Pancreas (tissue), 10 donors: ENCODE results near the gene IGLL5. TPM values are rescaled to one million over a fixed set of nuclear protein-coding genes. Genes with fewer than 3 reads are reported as not detected.

Experiments
- ATAC-seq, 4 donors: fragments of 200-7000 bp; cut with Tn5 transposase; one replicate each; pipeline versions ENCODE4 v1.8.0 to v1.9.1; 2020; ENCODE audit warnings: mild to moderate bottlenecking in 4 of 4, moderate library complexity in 4 of 4
- DNase-seq, 6 donors: peaks; one replicate each; pipeline ENCODE4 v3.0.0-alpha.2; 2020
- FAIRE-seq: peaks from 2 replicates; lab custom pipeline; 2012; peaks lifted over from hg19 to GRCh38; lab: Jason Lieb, UNC
- H3K27ac ChIP-seq, 4 donors: fragments of 200-600 bp; sonication (generic); 1 replicate in 3 of 4; 2 replicates in 1 of 4; pipeline versions ENCODE4 v1.5.0 to v1.8.0; 2020
- H3K27me3 ChIP-seq, 4 donors: fragments of 200-600 bp; one replicate each; pipeline ENCODE4 v1.8.0; 2021
- H3K36me3 ChIP-seq, 3 donors: fragments of 200-600 bp; sonication (generic) in 1 of 3; one replicate each; pipeline versions ENCODE4 v1.5.0 to v1.8.0; 2020 to 2021
- H3K4me1 ChIP-seq, 3 donors: fragments of 200-600 bp; one replicate each; pipeline ENCODE4 v1.8.0; 2021
- H3K4me3 ChIP-seq, 4 donors: fragments of 200-600 bp; sonication (generic) in 2 of 4; one replicate each; pipeline versions ENCODE4 v1.5.0 to v1.8.0; 2020 to 2021
- H3K9me3 ChIP-seq, 4 donors: fragments of 200-600 bp; one replicate each; pipeline ENCODE4 v1.8.0; 2021
- CTCF ChIP-seq, 4 donors: fragments of 200-600 bp; sonication (generic) in 3 of 4; IDR thresholded peaks; one replicate each; pipeline versions ENCODE4 v1.5.0 to v1.8.0; 2021; ENCODE audit warnings: antibody characterized with exemption in 4 of 4
- WGBS, 2 donors: extraction: QIAGEN DNeasy Blood & Tissue Kit; methylation state at CpG; one replicate each; pipeline ENCODE4 v1.1.7; 2013; 5-methylcytosine and 5-hydroxymethylcytosine counted together
- intact Hi-C, 3 donors: fragments of 100-400 bp; cut with DNase I; formaldehyde crosslinking; loops; one replicate each; pipeline versions ENCODE4 v1.11.1 to v1.14.2; 2022
- polyA plus RNA-seq, 2 donors: library from polyadenylated mRNA; stranded (reverse); fragments of 200-250 nt; gene quantifications; one replicate each; pipeline ENCODE4 v1.2.3, GENCODE V29; 2013
- total RNA-seq, 6 donors: library from RNA; stranded (reverse); fragmentation: NEBNext Ultra II Directional in 4 of 6; extraction: Animal tissue kit (Norgen Biotek cat#: 25700) in 4 of 6; gene quantifications; one replicate each; pipeline versions ENCODE4 v1.2.1 to v1.2.4, GENCODE V29; 2021 to 2023
- donor health status: healthy with polysubstance abuse.
- donor health status: DM: no; HTN: no; CAD: no; lungs with moderate emphysema.
- donor health status: DM: no; HTN: no; CAD: no.
- donor health status: control.
- donor health status: control.
- donor health status: Bipolar disorder and iron deficiency.
- donor health status: DM: yes; HTN: yes; CAD: no.
- donor health status: DM: no; HTN: no; CAD: no.
- donor health status: DM: no; HTN: no; CAD: no.
- donor health status: DM: yes; HTN: yes; CAD: no.

Gene IGLL5
- total and polyA plus RNA-seq, 8 donors, result 0.23 to 26.3 (median 0.72) TPM; not detected in 3

GRCh38 chr22:22940961-22941605, 53.5 kb downstream of the IGLL5 start:
- TF ChIP-seq CTCF (IDR thresholded peaks at IDR 0.05), result no peak
- H3K36me3 ChIP-seq, result no peaks in the 10 kb centered on the region
- no peaks in the 10 kb centered on the region for H3K4me1 ChIP-seq
- no peak for FAIRE-seq
- no peaks in the 10 kb centered on the region for H3K27me3 ChIP-seq
- H3K27ac ChIP-seq, result no peak overlapping the region
- ATAC-seq, result no peak
- intact Hi-C loops, result no loop called here
- DNase-seq, result peak in 1 of 6 donors; percentile 32
- 79 to 84% methylated on average over 6 of the region's 6 CpGs for WGBS, 2 donors
- H3K9me3 ChIP-seq, result no peaks in the 10 kb centered on the region
- H3K4me3 ChIP-seq, result no peak overlapping the region

GRCh38 chr22:22941831-22942510, 54.4 kb downstream of the IGLL5 start:
- Histone ChIP-seq H3K27me3 (no peaks in the 10 kb centered on the region), H3K4me1 (no peaks in the 10 kb centered on the region), H3K36me3 (no peaks in the 10 kb centered on the region), H3K4me3 (no peak overlapping the region), H3K27ac (no peak overlapping the region), H3K9me3 (no peaks in the 10 kb centered on the region)
- intact Hi-C loops, result no loop called here
- no peak for FAIRE-seq
- ATAC-seq, result no peak
- WGBS, 2 donors, result 74 to 85% methylated on average over 6 of the region's 6 CpGs
- DNase-seq, result peak in 2 of 6 donors; percentile 4 to 41
- TF ChIP-seq CTCF (IDR thresholded peaks at IDR 0.05), result no peak

DNA sequence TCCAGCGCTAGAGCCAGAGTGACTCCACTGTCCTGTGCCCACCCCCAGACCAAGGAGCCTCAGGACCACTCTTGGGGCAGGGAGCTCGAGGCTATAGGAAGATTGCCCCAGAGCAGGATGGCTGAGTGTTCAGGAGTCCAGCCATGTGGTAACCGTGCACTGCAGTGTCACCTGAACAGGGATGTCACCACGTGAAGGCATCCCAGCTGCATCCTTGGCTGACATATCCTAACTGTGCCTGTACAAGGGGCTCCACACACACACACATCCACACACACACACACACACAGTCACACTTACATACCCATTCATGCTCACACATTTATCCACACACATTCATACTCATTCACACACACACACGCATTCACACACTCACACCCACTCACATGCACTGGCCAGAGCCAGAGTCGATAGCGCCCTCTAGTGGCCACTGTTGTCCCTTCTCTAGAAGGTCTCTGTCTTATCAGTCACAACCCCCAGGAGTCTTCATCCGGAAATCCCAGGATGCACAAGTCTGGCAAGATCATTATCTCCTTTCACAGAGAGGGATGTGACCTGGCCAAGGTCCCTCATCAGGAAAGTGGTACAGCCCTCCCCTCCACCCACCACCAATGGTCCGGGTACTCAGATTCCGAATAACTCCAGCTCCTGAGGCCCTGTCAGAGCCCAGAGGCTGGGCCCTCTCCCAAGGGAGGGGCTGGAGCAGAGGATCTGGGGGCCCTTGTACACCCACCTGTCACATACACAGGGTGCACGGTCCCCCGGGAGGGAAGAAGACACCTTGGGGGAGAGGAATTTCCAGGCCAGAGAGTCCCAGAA, 55.1 kb downstream of the IGLL5 start:
- peak; percentile 24 to 52 (median 46) for TF ChIP-seq CTCF (IDR thresholded peaks at IDR 0.05)
- ATAC-seq (peak in 3 of 4 donors; percentile 50 to 72 (median 58)), FAIRE-seq (no peak), DNase-seq (peak in 3 of 6 donors; percentile 49 to 81 (median 51))
- no peaks in the 10 kb centered on the region for H3K4me1 ChIP-seq
- H3K27me3 ChIP-seq, result no peaks in the 10 kb centered on the region
- no peak overlapping the region for H3K4me3 ChIP-seq
- no peaks in the 10 kb centered on the region for H3K9me3 ChIP-seq
- intact Hi-C loops, result no loop called here
- H3K27ac ChIP-seq, result no peak overlapping the region
- 46 to 57% methylated on average over 12 of the region's 12 CpGs for WGBS, 2 donors
- H3K36me3 ChIP-seq, result no peaks in the 10 kb centered on the region

GRCh38 chr22:22943521-22944267, 56.1 kb downstream of the IGLL5 start:
- H3K27ac ChIP-seq, result no peak overlapping the region
- H3K27me3 ChIP-seq, result no peaks in the 10 kb centered on the region
- WGBS, 2 donors, result 60 to 61% methylated on average over 14 of the region's 14 CpGs
- H3K4me3 ChIP-seq, result no peak overlapping the region
- ATAC-seq (no peak), DNase-seq (peak in 1 of 6 donors; percentile 22), FAIRE-seq (no peak)
- H3K9me3 ChIP-seq, result no peaks in the 10 kb centered on the region
- no peaks in the 10 kb centered on the region for H3K4me1 ChIP-seq
- TF ChIP-seq CTCF (IDR thresholded peaks at IDR 0.05), result no peak
- H3K36me3 ChIP-seq, result no peaks in the 10 kb centered on the region
- intact Hi-C loops, result no loop called here
